OCI-LY1 (cell line): ENCODE results near the gene RAMP3.

Source experiments
- H2AFZ ChIP-seq: fragments of 200-600 bp; sonication (generic), shearing (Covaris generic); 2 replicates; pipeline ENCODE4 v1.6.0; 2014; ENCODE audit warnings: antibody characterized with exemption, mild to moderate bottlenecking, low read length
- H3F3A ChIP-seq: fragments of 200-600 bp; sonication (generic), shearing (Covaris generic); 2 replicates; pipeline ENCODE4 v1.6.0; 2014; ENCODE audit warnings: mild to moderate bottlenecking, antibody characterized with exemption, low read length, moderate library complexity; ENCODE audit not compliant: insufficient read depth
- H3K27ac ChIP-seq: fragments of 200-600 bp; sonication (generic); 2 replicates; pipeline ENCODE4 v1.5.1; 2014; ENCODE audit warnings: low read length, mixed run types, mild to moderate bottlenecking, low read depth; ENCODE audit not compliant: poor library complexity, severe bottlenecking
- H3K27me3 ChIP-seq: fragments of 200-600 bp; sonication (generic); 2 replicates; pipeline ENCODE4 v1.6.0; 2014; ENCODE audit warnings: antibody characterized with exemption, mild to moderate bottlenecking, low read length, moderate library complexity; ENCODE audit not compliant: insufficient read depth
- H3K36me3 ChIP-seq: fragments of 200-600 bp; sonication (generic); 2 replicates; pipeline ENCODE4 v1.6.1; 2014; ENCODE audit warnings: mild to moderate bottlenecking, antibody characterized with exemption, low read length, moderate library complexity, mixed read lengths; ENCODE audit not compliant: insufficient read depth
- H3K4me1 ChIP-seq: fragments of 200-600 bp; sonication (generic); 2 replicates; pipeline ENCODE4 v1.5.1; 2014; ENCODE audit warnings: mild to moderate bottlenecking, low read length, moderate library complexity; ENCODE audit not compliant: insufficient read depth, severe bottlenecking
- H3K4me2 ChIP-seq: fragments of 200-600 bp; sonication (generic), shearing (Covaris generic); 2 replicates; pipeline ENCODE4 v1.6.1; 2014; ENCODE audit warnings: low read length
- H3K4me3 ChIP-seq: fragments of 200-600 bp; sonication (generic); 2 replicates; pipeline ENCODE4 v1.5.1; 2014; ENCODE audit warnings: low read length, low read depth, mild to moderate bottlenecking, mixed read lengths; ENCODE audit not compliant: poor library complexity, severe bottlenecking
- H3K79me2 ChIP-seq: fragments of 200-600 bp; shearing (Covaris generic); 2 replicates; pipeline ENCODE4 v1.6.1; 2016; ENCODE audit warnings: mixed run types, low read length, mixed read lengths; ENCODE audit not compliant: insufficient read depth
- H3K9ac ChIP-seq: fragments of 200-600 bp; sonication (generic), shearing (Covaris generic); 2 replicates; pipeline ENCODE4 v1.6.1; 2014; ENCODE audit warnings: mild to moderate bottlenecking, low read length, mixed read lengths
- H3K9me2 ChIP-seq: fragments of 200-600 bp; sonication (generic), shearing (Covaris generic); 2 replicates; pipeline ENCODE4 v1.6.1; 2014; ENCODE audit warnings: low read depth, mild to moderate bottlenecking, low read length, mixed read lengths
- H3K9me3 ChIP-seq: fragments of 200-600 bp; shearing (Covaris generic); 2 replicates; pipeline ENCODE4 v1.6.1; 2014; ENCODE audit warnings: low read length, mixed read lengths
- H4K20me1 ChIP-seq: fragments of 200-600 bp; sonication (generic), shearing (Covaris generic); 2 replicates; pipeline ENCODE4 v1.6.0; 2016; ENCODE audit warnings: mild to moderate bottlenecking, low read length; ENCODE audit not compliant: insufficient read depth
- CTCF ChIP-seq: fragments of 200-600 bp; sonication (generic), shearing (Covaris generic); IDR thresholded peaks from 2 replicates; pipeline ENCODE4 v1.5.1; 2017; ENCODE audit warnings: mild to moderate bottlenecking, antibody characterized with exemption, low read length, moderate library complexity, mixed read lengths
- EZH2 ChIP-seq: fragments of 200-600 bp; sonication (generic), shearing (Covaris generic); IDR thresholded peaks from 2 replicates; pipeline ENCODE4 v1.8.0; 2017; ENCODE audit warnings: borderline replicate concordance, mixed run types, mild to moderate bottlenecking, antibody characterized with exemption, low read length, moderate library complexity, mixed read lengths

Gene RAMP3

GRCh38 chr7:45116048-45116447 is 41.5 kb upstream of the RAMP3 start:
- Histone ChIP-seq H3K27me3 (peaks cover 15% of the 10 kb centered on the region; the same call in 1 of the 2 replicates), H3K79me2 (peaks cover 3% of the 10 kb centered on the region), H3K9ac (no peak overlapping the region), H3K4me3 (no peak overlapping the region), H3K9me3 (no peaks in the 10 kb centered on the region), H3K36me3 (no peaks in the 10 kb centered on the region), H4K20me1 (no peaks in the 10 kb centered on the region), H3K27ac (no peak overlapping the region), H3K4me1 (peaks cover 9% of the 10 kb centered on the region), H2AFZ (no peak overlapping the region), H3K9me2 (no peaks in the 10 kb centered on the region), H3F3A (peaks cover 5% of the 10 kb centered on the region; the same call in 1 of the 2 replicates), H3K4me2 (no peak overlapping the region)
- TF ChIP-seq CTCF: no peak
- no peak for TF ChIP-seq EZH2

DNA sequence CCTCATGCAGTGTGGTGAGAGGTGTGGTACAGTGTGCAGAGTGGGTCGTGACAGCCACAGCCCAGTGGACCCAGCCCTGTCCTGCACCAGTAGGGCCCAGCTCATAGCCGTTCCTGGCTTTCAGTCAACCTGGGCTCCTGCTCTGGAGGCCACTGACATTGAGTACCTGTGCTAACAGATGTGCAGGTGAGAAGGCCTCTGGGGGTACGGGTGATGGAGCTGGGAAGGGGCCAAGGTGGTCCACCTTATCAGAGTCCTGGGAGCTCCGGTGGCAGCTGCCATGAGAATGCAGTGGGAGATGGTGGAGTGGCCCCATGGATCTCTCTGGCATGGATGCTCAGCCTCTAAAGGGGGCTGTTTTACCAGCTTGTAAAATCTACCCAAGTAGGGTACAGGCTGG is 40.0 kb upstream of the RAMP3 start:
- Histone ChIP-seq H3K4me3 (no peak overlapping the region), H3F3A (peaks cover 5% of the 10 kb centered on the region; the same call in 1 of the 2 replicates), H3K79me2 (no peaks in the 10 kb centered on the region), H3K36me3 (no peaks in the 10 kb centered on the region), H4K20me1 (no peaks in the 10 kb centered on the region), H3K27me3 (peaks cover 15% of the 10 kb centered on the region; the same call in 1 of the 2 replicates), H2AFZ (no peak overlapping the region), H3K9me3 (no peaks in the 10 kb centered on the region), H3K27ac (no peak overlapping the region), H3K9me2 (no peaks in the 10 kb centered on the region), H3K4me2 (no peak overlapping the region), H3K9ac (no peak overlapping the region), H3K4me1 (peaks cover 3% of the 10 kb centered on the region)
- TF ChIP-seq CTCF (no peak), EZH2 (no peak)

DNA sequence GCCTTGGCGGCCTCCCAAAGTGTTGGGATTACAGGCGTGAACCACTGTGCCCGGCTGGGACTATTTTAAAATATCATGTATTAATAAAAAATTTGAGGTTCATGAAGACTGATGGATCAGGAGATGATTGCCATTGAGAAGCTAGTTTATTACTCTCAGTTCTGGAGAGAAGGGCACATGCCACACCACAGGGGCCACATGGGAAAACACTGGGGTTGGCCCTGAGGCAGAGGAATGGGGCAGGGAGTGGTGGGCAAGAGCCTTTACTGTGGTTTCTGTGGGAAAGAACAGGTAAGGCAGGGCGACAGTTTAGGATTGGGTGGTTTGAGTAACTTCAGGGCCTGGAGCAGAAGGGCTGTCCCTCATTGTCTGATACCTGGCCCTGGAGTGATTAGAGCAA is 39.3 kb upstream of the RAMP3 start:
- Histone ChIP-seq H3K27me3 (peaks cover 15% of the 10 kb centered on the region; the same call in 1 of the 2 replicates), H3K9me3 (no peaks in the 10 kb centered on the region), H3K4me2 (no peak overlapping the region), H3K27ac (no peak overlapping the region), H3K9me2 (no peaks in the 10 kb centered on the region), H2AFZ (no peak overlapping the region), H3K4me1 (no peaks in the 10 kb centered on the region), H3K4me3 (no peak overlapping the region), H3K79me2 (no peaks in the 10 kb centered on the region), H3F3A (peaks cover 1% of the 10 kb centered on the region; the same call in 1 of the 2 replicates), H3K36me3 (no peaks in the 10 kb centered on the region), H4K20me1 (no peaks in the 10 kb centered on the region), H3K9ac (no peak overlapping the region)
- no peak for TF ChIP-seq EZH2
- no peak for TF ChIP-seq CTCF
